GM21515 (cell line): ENCODE results near the gene RALGAPA2.

ENCODE experiments used
- ATAC-seq: cut with Tn5 transposase; IDR thresholded peaks from one replicate; pipeline ENCODE4 v1.9.1; 2021; ENCODE audit not compliant: unreplicated experiment

Gene RALGAPA2

GRCh38 chr20:20635006-20635405 lies 77.4 kb downstream of the RALGAPA2 start:
- no peak for ATAC-seq

- ATAC-seq: no peak
Measured at GRCh38 chr20:20632644-20633043, 79.8 kb downstream of the RALGAPA2 start.

DNA sequence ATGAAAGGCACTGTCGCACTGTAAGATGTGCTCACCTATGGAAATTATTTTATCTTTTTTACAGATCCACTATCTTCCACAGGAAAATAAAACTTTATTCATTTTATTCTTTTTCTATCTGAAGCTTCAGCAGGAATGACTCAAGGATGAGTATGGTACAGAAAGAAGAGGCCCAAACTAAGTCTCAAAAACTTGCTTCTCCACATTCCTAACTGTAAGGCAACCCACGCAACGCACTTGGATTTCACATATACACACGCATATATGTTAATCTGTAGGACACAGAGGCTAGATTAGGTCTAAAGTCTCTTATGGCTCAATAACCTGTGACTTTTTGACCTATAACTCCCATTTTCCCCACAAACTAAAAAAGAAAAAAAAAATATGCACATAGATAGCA lies 81.9 kb downstream of the RALGAPA2 start:
- no peak for ATAC-seq

GRCh38 chr20:20629556-20630188 lies 82.8 kb downstream of the RALGAPA2 start:
- no peak for ATAC-seq

DNA sequence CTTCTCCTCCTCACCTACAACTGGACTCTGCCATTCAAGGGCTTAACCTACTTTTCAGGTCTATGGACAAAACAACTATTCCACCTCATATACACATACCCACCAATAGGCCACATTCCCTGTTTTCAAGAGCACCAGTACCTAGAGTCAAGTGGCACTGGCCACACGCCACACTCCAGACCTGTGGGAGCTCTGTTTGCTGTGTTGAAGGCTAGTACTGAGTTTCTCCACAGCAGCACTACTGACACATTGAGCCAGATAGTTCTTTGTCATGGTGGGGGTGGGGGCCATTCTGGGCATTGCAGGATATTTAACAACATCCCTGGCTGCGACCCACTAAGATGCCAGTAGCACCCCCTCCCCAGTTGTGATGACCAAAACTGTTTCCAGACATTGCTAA lies 84.1 kb downstream of the RALGAPA2 start:
- ATAC-seq: no peak

GRCh38 chr20:20627471-20627870 lies 85.0 kb downstream of the RALGAPA2 start:
- no peak for ATAC-seq

DNA sequence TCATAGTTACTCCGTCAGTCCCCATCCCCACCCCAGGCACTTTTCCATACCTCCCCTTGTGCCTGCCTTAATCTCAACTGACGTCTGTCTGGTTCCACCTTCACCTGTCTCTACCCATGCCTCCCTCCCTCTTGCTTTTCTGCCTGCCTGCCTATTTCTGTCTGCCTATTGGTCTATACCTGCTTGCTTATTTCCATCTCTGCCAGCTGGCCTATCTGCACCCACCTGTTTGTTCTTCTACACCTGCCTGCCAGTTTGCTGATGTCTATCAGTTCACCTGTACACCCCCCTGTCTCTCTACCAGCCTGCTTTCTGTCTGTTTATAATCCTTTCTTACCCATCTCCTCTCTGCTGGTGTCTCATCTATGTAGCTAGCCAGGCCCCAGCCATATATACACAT lies 87.5 kb downstream of the RALGAPA2 start:
- ATAC-seq: no peak

- ATAC-seq: no peak
Measured at GRCh38 chr20:20621195-20621594, 91.2 kb downstream of the RALGAPA2 start.

GRCh38 chr20:20614391-20614790 lies 98.1 kb downstream of the RALGAPA2 start:
- ATAC-seq: no peak

DNA sequence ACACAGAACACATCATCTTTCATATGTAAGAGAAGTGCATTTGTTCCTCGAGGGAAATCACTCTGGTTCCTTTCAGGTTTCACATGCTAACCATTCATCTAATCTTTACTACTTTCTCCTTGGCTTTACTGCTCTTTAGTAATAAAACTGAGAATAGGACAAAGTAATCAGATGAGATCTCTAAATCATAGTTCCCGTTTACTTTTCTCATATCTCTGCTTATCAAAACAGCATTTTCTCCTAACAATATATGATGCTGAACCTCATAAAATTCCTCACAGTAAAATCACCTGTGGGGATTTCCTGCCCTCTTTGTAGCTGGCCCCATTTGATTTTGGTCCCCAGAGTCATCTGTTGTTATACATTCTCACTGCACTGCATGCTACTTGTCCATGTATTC lies 100.2 kb downstream of the RALGAPA2 start:
- ATAC-seq: no peak

DNA sequence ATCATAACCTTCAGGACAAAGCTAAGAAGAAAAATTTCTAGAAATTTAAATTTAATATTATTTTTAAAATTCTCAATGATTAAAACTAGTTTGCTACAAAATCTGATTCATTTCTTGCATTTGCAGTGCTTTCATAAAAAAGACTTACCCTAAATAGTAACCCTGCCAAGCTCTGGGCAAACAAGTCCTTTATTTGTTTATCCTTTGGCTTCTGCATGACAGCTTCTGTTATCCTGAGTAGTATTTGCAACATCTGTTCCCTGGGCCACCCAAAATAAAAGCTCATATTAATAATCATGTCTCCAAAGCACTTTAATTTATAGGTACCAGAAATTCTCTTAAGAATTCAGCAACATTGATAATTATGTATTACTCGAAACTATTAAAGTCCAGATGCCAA lies 101.3 kb downstream of the RALGAPA2 start:
- no peak for ATAC-seq

GRCh38 chr20:20609522-20609921 lies 102.9 kb downstream of the RALGAPA2 start:
- ATAC-seq: no peak

- ATAC-seq: no peak
Measured at GRCh38 chr20:20608641-20609040, 103.8 kb downstream of the RALGAPA2 start.

DNA sequence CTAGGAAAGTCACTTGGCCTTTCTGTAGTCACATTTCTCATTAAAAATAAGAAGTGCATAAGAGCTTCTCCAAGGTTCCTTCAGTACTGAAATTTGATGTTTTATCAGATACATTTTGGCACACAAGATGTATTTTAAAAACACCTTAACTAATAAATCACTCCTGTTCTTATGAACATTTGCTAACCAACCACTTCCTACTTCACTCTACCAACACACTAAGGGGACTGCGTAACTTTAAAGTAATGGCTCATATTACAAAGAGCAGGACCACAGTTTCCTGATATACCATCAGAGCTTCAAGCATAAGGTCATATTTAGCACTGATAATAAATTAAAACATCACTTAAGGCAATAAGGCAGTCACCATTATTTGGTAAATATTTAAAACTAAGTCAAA lies 104.4 kb downstream of the RALGAPA2 start:
- ATAC-seq: no peak

- no peak for ATAC-seq
Measured at GRCh38 chr20:20606881-20607280, 105.6 kb downstream of the RALGAPA2 start.

GRCh38 chr20:20606050-20606449 lies 106.4 kb downstream of the RALGAPA2 start:
- no peak for ATAC-seq

DNA sequence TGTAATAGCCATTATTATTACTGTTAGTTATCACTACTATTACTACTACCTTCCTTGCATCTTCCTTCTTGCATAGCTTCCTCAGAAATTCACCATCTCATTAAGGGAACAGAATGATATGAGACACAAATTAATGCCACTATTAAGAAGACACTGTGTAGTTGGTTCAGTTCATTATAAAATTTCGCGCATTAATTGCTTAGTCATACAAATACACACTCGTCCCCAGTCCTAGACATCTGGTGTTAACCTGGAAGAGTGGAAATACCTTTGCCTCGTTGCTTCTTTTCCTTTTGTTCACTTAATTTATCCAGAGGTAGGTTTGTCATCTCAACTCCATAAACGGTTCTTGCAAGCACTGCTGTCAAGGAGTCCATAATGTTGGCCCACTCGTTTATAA lies 107.5 kb downstream of the RALGAPA2 start:
- ATAC-seq: no peak

GRCh38 chr20:20604357-20604756 lies 108.1 kb downstream of the RALGAPA2 start:
- no peak for ATAC-seq

DNA sequence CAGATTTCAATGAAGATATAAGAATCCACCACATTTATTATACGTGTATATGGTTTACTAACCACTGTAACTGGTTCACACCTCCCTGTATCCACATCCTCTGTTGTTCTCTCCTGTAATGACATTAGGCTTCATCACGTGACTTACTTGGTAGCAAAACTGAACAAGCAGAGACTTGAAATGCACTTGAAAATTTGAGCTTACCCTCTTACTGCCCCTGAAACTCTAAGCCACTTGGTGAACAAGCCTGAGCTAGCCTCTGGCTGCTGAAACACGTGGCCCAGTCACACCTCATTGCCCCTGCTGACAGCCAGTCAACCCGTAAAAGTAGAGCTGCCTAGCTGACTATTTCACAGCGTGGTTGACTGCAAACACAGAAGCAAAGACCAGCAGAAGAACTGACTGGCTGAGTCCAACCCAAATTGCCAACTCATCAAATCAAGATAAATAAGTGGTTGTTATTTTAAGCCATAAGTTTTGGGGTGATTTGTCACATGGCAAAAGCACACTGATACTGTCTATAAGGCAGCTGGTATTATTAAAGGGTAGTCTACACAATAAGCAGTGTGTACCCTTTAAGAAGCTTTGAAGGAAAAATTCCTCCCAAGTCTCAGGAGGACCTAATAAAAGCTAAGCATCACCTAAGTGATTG lies 109.0 kb downstream of the RALGAPA2 start:
- peak; percentile 94 for ATAC-seq

DNA sequence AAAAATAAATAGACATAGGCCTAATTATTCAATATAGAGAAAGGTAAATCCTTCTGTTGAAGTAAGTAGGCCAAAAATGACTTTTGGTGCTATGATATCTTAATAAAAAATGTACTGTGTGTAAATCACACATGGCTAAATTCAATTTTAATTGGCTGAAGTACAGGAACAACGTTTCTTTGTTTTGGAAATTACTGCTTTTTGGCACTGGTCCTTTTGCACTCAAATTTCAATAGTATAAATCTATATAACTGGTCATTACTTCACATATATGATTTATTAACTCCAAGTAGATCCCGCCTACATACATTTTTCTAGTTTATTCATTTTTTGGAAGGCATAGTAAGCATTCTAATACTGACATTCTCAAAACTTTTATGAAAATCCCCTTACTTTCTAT lies 114.5 kb downstream of the RALGAPA2 start:
- no peak for ATAC-seq

DNA sequence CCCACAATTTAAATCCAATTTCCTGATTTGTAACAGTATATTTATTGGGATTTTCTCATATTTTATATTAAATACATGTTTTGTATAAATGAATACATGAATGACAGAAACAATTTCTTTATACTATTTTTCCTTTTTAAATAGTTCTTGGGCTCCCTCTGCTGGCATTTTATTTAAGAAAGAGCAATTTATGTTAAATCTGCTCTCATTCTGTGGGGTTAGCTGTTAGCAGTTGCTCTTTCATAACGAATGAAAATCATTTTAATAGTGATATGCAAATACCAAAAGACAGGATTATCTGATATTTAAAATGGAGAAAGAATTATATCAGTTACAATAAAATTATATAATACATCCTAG lies 118.3 kb downstream of the RALGAPA2 start:
- no peak for ATAC-seq

- no peak for ATAC-seq
Measured at GRCh38 chr20:20593447-20594170, 118.8 kb downstream of the RALGAPA2 start.
